BJ (cell line): ENCODE data around the gene VTA1. TPM values are rescaled to one million over a fixed set of nuclear protein-coding genes. Genes with fewer than 3 reads are reported as not detected.
"Not testable (repeated sequence)": the region's sequence is repeated elsewhere in the genome, so short reads cannot be mapped to it uniquely, and the experiment has no call there.

ENCODE experiments used
- CTCF ChIA-PET: fragments of 350-600 bp; formaldehyde crosslinking; extraction: SDS; loops from one replicate; lab custom pipeline; 2021; ENCODE audit warnings: antibody characterized with exemption, inconsistent platforms; lab: Yijun Ruan, JAX
- POLR2A ChIA-PET: fragments of 300-600 bp; sonication (Branson Sonifier 250); formaldehyde crosslinking; extraction: SDS; loops from one replicate; lab custom pipeline; 2021; ENCODE audit warnings: antibody characterized with exemption; lab: Charles Lee
- DNase-seq: peaks from one replicate; pipeline ENCODE4 v3.0.0-alpha.2; 2011; ENCODE audit warnings: low read depth
- H3K27me3 ChIP-seq: 2 replicates; pipeline ENCODE4 v1.6.0; 2011; ENCODE audit warnings: low read length; ENCODE audit not compliant: control insufficient read depth, insufficient read depth
- H3K36me3 ChIP-seq: 2 replicates; pipeline ENCODE4 v1.5.1; 2011; ENCODE audit warnings: low read length; ENCODE audit not compliant: control insufficient read depth, insufficient read depth
- H3K4me3 ChIP-seq: 2 replicates; pipeline ENCODE4 v1.5.1; 2011; ENCODE audit warnings: low read depth, mild to moderate bottlenecking, control low read depth, low read length
- polyA plus RNA-seq: library from polyadenylated mRNA; depleted of rRNA; stranded (reverse); fragments of >200 nt; gene quantifications from 2 replicates; pipeline ENCODE4 v1.2.3, GENCODE V29; 2011
- TF ChIP-seq, protein P1 (sequence below): IDR thresholded peaks from 2 replicates; pipeline ENCODE4 v1.5.1; 2011; ENCODE audit warnings: low read depth, mild to moderate bottlenecking, control low read depth, inconsistent platforms, low read length, moderate library complexity; ENCODE audit not compliant: insufficient read depth

VTA1 gene
- polyA plus RNA-seq, 1 experiment = 66.7 TPM

DNA sequence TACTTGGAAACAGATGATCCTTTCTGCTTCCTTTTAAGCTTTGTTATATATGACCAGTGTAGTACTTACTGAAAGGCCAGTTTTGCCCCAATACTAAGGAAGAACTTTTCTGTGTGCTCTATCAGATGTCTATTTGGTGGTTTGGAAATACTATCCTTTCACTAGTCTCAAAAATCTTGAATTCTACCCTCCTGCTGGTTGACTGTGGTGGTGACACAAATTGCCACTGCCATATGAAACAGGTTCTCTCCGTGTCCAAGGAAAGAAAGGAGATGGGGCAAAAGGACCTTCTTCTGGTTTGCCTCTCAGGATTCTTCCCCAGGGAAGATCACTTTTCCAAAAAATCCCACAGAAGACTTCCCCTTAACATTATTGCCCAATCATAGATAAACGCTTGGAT lies 8.2 kb upstream of the VTA1 start:
- DNase-seq = no peak
- TF ChIP-seq, protein P1, sequence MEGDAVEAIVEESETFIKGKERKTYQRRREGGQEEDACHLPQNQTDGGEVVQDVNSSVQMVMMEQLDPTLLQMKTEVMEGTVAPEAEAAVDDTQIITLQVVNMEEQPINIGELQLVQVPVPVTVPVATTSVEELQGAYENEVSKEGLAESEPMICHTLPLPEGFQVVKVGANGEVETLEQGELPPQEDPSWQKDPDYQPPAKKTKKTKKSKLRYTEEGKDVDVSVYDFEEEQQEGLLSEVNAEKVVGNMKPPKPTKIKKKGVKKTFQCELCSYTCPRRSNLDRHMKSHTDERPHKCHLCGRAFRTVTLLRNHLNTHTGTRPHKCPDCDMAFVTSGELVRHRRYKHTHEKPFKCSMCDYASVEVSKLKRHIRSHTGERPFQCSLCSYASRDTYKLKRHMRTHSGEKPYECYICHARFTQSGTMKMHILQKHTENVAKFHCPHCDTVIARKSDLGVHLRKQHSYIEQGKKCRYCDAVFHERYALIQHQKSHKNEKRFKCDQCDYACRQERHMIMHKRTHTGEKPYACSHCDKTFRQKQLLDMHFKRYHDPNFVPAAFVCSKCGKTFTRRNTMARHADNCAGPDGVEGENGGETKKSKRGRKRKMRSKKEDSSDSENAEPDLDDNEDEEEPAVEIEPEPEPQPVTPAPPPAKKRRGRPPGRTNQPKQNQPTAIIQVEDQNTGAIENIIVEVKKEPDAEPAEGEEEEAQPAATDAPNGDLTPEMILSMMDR = no peak
- POLR2A ChIA-PET = no interaction called here
- no peak overlapping the region for H3K4me3 ChIP-seq
- no peaks in the 10 kb centered on the region for H3K36me3 ChIP-seq
- CTCF ChIA-PET = interaction anchor here (0.8 kb wide), 1 partner anchor 9 kb away, joined by 4 read pairs; the partner anchor contains the start of genes NMBR and VTA1
- no peaks in the 10 kb centered on the region for H3K27me3 ChIP-seq

GRCh38 chr6:142141531-142141930 lies 5.5 kb upstream of the VTA1 start:
- H3K4me3 ChIP-seq, H3K27me3 ChIP-seq, H3K36me3 ChIP-seq, POLR2A ChIA-PET, DNase-seq, CTCF ChIA-PET: not testable (repeated sequence)

- Histone ChIP-seq H3K36me3 (no peaks in the 10 kb centered on the region), H3K4me3 (no peak overlapping the region), H3K27me3 (no peaks in the 10 kb centered on the region)
- TF ChIP-seq, protein P1 = no peak
- peak; percentile 36 for DNase-seq
- CTCF ChIA-PET = no interaction called here
- POLR2A ChIA-PET = interaction anchor here (0.6 kb wide), 1 partner anchor 992 kb away, joined by 3 read pairs; no protein-coding TSS in a partner anchor
Measured at GRCh38 chr6:142152746-142153145, 5.7 kb downstream of the VTA1 start.

DNA sequence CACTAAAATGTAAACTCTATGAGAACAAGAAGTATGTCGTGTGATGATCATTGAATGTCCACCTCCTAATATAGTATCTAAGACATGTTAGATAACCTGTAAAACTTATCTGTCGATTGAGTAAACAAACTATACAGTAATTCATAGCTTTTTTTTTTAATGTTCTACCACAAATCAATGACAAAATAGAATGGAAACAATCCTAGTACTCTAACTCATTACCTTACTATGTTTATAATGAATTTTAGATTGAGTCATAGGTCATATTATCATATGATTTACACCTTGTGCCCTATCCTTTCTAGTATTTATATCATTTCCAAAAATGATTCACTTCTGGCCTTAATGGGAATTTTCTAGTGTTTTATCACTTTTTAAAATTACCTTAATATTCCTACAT lies 6.1 kb downstream of the VTA1 start:
- no peak for DNase-seq
- ChIA-PET POLR2A (interaction anchor here (0.6 kb wide), 1 partner anchor 992 kb away, joined by 3 read pairs; no protein-coding TSS in a partner anchor), CTCF (no interaction called here)
- Histone ChIP-seq H3K4me3 (no peak overlapping the region), H3K27me3 (no peaks in the 10 kb centered on the region), H3K36me3 (no peaks in the 10 kb centered on the region)
- TF ChIP-seq, protein P1 = no peak

GRCh38 chr6:142154336-142154735 lies 7.3 kb downstream of the VTA1 start:
- TF ChIP-seq, protein P1 = no peak
- DNase-seq = no peak
- POLR2A ChIA-PET = no interaction called here
- no peaks in the 10 kb centered on the region for H3K36me3 ChIP-seq
- CTCF ChIA-PET = interaction anchor here (0.6 to 1.0 kb wide), 2 partner anchors 214 to 320 kb away, joined by 3 read pairs; no protein-coding TSS in a partner anchor
- H3K27me3 ChIP-seq = no peaks in the 10 kb centered on the region
- no peak overlapping the region for H3K4me3 ChIP-seq

GRCh38 chr6:142155091-142155490 lies 8.0 kb downstream of the VTA1 start:
- ChIA-PET POLR2A (no interaction called here), CTCF (interaction anchor here (1.0 to 3.0 kb wide), 5 partner anchors 10 to 319 kb away, joined by 3 to 15 read pairs (median 13); no protein-coding TSS in a partner anchor)
- no peak overlapping the region for H3K4me3 ChIP-seq
- no peaks in the 10 kb centered on the region for H3K27me3 ChIP-seq
- H3K36me3 ChIP-seq = no peaks in the 10 kb centered on the region
- TF ChIP-seq, protein P1 = no peak
- DNase-seq = no peak
